GM20000 (cell line): ENCODE results near the gene TMEM238.

Source experiments
- DNase-seq: peaks from one replicate; pipeline ENCODE4 v3.0.0; 2012; ENCODE audit warnings: low spot score
- CTCF ChIP-seq: IDR thresholded peaks from 2 replicates; pipeline ENCODE4 v1.5.1; 2012; ENCODE audit warnings: mild to moderate bottlenecking, control low read depth; ENCODE audit errors: extremely low read depth, missing control alignments

Gene TMEM238

GRCh38 chr19:55398200-55398925, 14.3 kb upstream of the TMEM238 start:
- DNase-seq = peak; percentile 74
- TF ChIP-seq CTCF = no peak

GRCh38 chr19:55392820-55393761, 9.0 kb upstream of the TMEM238 start:
- no peak for TF ChIP-seq CTCF
- DNase-seq = no peak

GRCh38 chr19:55391702-55392615, 7.9 kb upstream of the TMEM238 start:
- DNase-seq = no peak
- TF ChIP-seq CTCF = no peak

- TF ChIP-seq CTCF = no peak
Observed at GRCh38 chr19:55391191-55391670, 7.1 kb upstream of the TMEM238 start.

GRCh38 chr19:55390461-55390880, 6.4 kb upstream of the TMEM238 start:
- DNase-seq = no peak
- TF ChIP-seq CTCF = no peak

More at GRCh38 chr19:55391191-55391670, 7.1 kb upstream of the TMEM238 start:
- DNase-seq = no peak

- DNase-seq = no peak
- TF ChIP-seq CTCF = no peak
Observed at GRCh38 chr19:55389386-55390317, 5.6 kb upstream of the TMEM238 start.
